AG04449 (cell line): ENCODE results near the gene TRABD.

Experiments
- CTCF ChIA-PET: fragments of 350-600 bp; formaldehyde crosslinking; extraction: SDS; loops from one replicate; lab custom pipeline; 2021; ENCODE audit warnings: antibody characterized with exemption; lab: Yijun Ruan, JAX
- POLR2A ChIA-PET: fragments of 400-600, 350-600 bp; formaldehyde crosslinking; extraction: SDS; loops from one replicate; lab custom pipeline; 2020; ENCODE audit warnings: antibody characterized with exemption, inconsistent platforms; lab: Yijun Ruan, JAX
- DNase-seq: peaks from one replicate; pipeline ENCODE4 v3.0.0-alpha.2; 2010; ENCODE audit warnings: low read depth, low spot score
- H3K4me3 ChIP-seq: 2 replicates; pipeline ENCODE4 v1.5.1; 2011; ENCODE audit warnings: low read depth, mild to moderate bottlenecking, control low read depth, low read length
- CTCF ChIP-seq: IDR thresholded peaks from one replicate; pipeline ENCODE4 v1.5.1; 2011; ENCODE audit warnings: mild to moderate bottlenecking, moderate library complexity, low read length, control low read depth, inconsistent platforms; ENCODE audit not compliant: insufficient read depth; ENCODE audit errors: missing control alignments

The TRABD gene

GRCh38 chr22:50140615-50141014 lies 45.1 kb upstream of the TRABD start:
- no peak overlapping the region for H3K4me3 ChIP-seq
- no peak for DNase-seq
- ChIA-PET CTCF (interaction anchor here (0.9 kb wide), 1 partner anchor 8 kb away, joined by 3 read pairs; no protein-coding TSS in a partner anchor), POLR2A (no interaction called here)
- no peak for TF ChIP-seq CTCF

GRCh38 chr22:50141462-50141861 lies 44.3 kb upstream of the TRABD start:
- TF ChIP-seq CTCF = no peak
- ChIA-PET CTCF (interaction anchor here (1.2 to 1.8 kb wide), 5 partner anchors 9 to 101 kb away, joined by 3 to 6 read pairs (median 5); partner anchors contain the start of gene MLC1), POLR2A (no interaction called here)
- H3K4me3 ChIP-seq = no peak overlapping the region
- no peak for DNase-seq

- POLR2A ChIA-PET = no interaction called here
- no peak for TF ChIP-seq CTCF
- CTCF ChIA-PET = interaction anchor here (0.9 to 1.8 kb wide), 7 partner anchors 9 to 101 kb away, joined by 3 to 6 read pairs (median 4); partner anchors contain the start of gene MLC1
- H3K4me3 ChIP-seq = no peak overlapping the region
- DNase-seq = no peak
Measured at GRCh38 chr22:50141891-50142363, 43.8 kb upstream of the TRABD start.

GRCh38 chr22:50143096-50143495 lies 42.6 kb upstream of the TRABD start:
- no peak for DNase-seq
- ChIA-PET CTCF (interaction anchor here (0.8 to 1.8 kb wide), 4 partner anchors 12 to 66 kb away, joined by 3 to 4 read pairs (median 4); no protein-coding TSS in a partner anchor), POLR2A (no interaction called here)
- no peak overlapping the region for H3K4me3 ChIP-seq
- no peak for TF ChIP-seq CTCF

- no peak for DNase-seq
- ChIA-PET POLR2A (no interaction called here), CTCF (interaction anchor here (1.5 kb wide), 1 partner anchor 10 kb away, joined by 3 read pairs; no protein-coding TSS in a partner anchor)
- no peak for TF ChIP-seq CTCF
- H3K4me3 ChIP-seq = no peak overlapping the region
Measured at GRCh38 chr22:50144005-50144614, 41.6 kb upstream of the TRABD start.

GRCh38 chr22:50145721-50146438 lies 39.8 kb upstream of the TRABD start:
- no peak overlapping the region for H3K4me3 ChIP-seq
- TF ChIP-seq CTCF = no peak
- DNase-seq = no peak
- POLR2A ChIA-PET = no interaction called here
- CTCF ChIA-PET = interaction anchor here (0.7 to 7.7 kb wide), 16 partner anchors 8 to 215 kb away, joined by 3 to 62 read pairs (median 5); partner anchors contain the start of gene PANX2
